ENCODE data around the gene HOXA1. TPM values are rescaled to one million over a fixed set of nuclear protein-coding genes. Genes with fewer than 3 reads are reported as not detected.

HOXA1 gene
- total and polyA plus RNA-seq, 2 donors from 2014 or later = 1.1 to 2.4 TPM

- Histone ChIP-seq H3K9ac (ENCODE audit: low read length in 3 of 3) (peak overlapping the region in 2 of 3 donors; percentile 92 to 94), H3K9me3 (ENCODE audit: control insufficient read depth in 2 of 3, insufficient read depth in 1 of 3, low read length in 3 of 3) (no peaks in the 10 kb centered on the region), H3K4me1 (ENCODE audit: control insufficient read depth in 2 of 3, insufficient read depth in 2 of 3, low read depth in 1 of 3, low read length in 3 of 3) (peaks cover 10 to 18% (median 13%) of the 10 kb centered on the region in 3 donors), H3K4me3 (ENCODE audit: low read length in 3 of 3) (peak overlapping the region; percentile 65 to 94 (median 69)), H3K27ac (ENCODE audit: low read depth in 2 of 2, low read length in 2 of 2) (peak overlapping the region; percentile 96 to 97), H3K27me3 (ENCODE audit: control insufficient read depth, insufficient read depth, low read length) (no peaks in the 10 kb centered on the region), H3K36me3 (ENCODE audit: control insufficient read depth in 2 of 3, insufficient read depth in 3 of 3, low read length in 3 of 3) (peaks cover 0 to 5% (median 5%) of the 10 kb centered on the region in 3 donors)
- TF ChIP-seq CTCF (IDR thresholded peaks at IDR 0.05; ENCODE audit: borderline replicate concordance, extremely low read depth, insufficient read depth) = no peak
- intact Hi-C loops (cut with DNase I) = no loop called here
- no peak for FAIRE-seq
- DNase-seq = peak in 1 of 5 donors; percentile 52
Observed at GRCh38 chr7:27112361-27112760, 16.6 kb upstream of the HOXA1 start.

GRCh38 chr7:27111751-27112277, 16.0 kb upstream of the HOXA1 start:
- H3K4me1 ChIP-seq (ENCODE audit: control insufficient read depth in 2 of 3, insufficient read depth in 2 of 3, low read depth in 1 of 3, low read length in 3 of 3) = peaks cover 10 to 16% (median 13%) of the 10 kb centered on the region in 3 donors
- H3K27me3 ChIP-seq (ENCODE audit: control insufficient read depth, insufficient read depth, low read length) = no peaks in the 10 kb centered on the region
- peak overlapping the region; percentile 85 to 97 for H3K27ac ChIP-seq (ENCODE audit: low read depth in 2 of 2, low read length in 2 of 2)
- H3K9ac ChIP-seq (ENCODE audit: low read length in 3 of 3) = peak overlapping the region in 2 of 3 donors; percentile 92 to 94
- TF ChIP-seq CTCF (IDR thresholded peaks at IDR 0.05; ENCODE audit: borderline replicate concordance, extremely low read depth, insufficient read depth) = no peak
- H3K9me3 ChIP-seq (ENCODE audit: control insufficient read depth in 2 of 3, insufficient read depth in 1 of 3, low read length in 3 of 3) = no peaks in the 10 kb centered on the region
- peaks cover 0 to 5% (median 4%) of the 10 kb centered on the region in 3 donors for H3K36me3 ChIP-seq (ENCODE audit: control insufficient read depth in 2 of 3, insufficient read depth in 3 of 3, low read length in 3 of 3)
- intact Hi-C loops (cut with DNase I) = no loop called here
- peak overlapping the region in 2 of 3 donors; percentile 69 to 94 for H3K4me3 ChIP-seq (ENCODE audit: low read length in 3 of 3)
- DNase-seq (peak in 3 of 5 donors; percentile 66 to 93 (median 92)), FAIRE-seq (no peak)

- FAIRE-seq (no peak), DNase-seq (peak in 4 of 5 donors; percentile 51 to 68 (median 56))
- Histone ChIP-seq H3K9me3 (ENCODE audit: control insufficient read depth in 2 of 3, insufficient read depth in 1 of 3, low read length in 3 of 3) (no peaks in the 10 kb centered on the region), H3K4me3 (ENCODE audit: low read length in 3 of 3) (peak overlapping the region in 2 of 3 donors; percentile 26 to 69), H3K9ac (ENCODE audit: low read length in 3 of 3) (peak overlapping the region in 2 of 3 donors; percentile 92 to 94), H3K4me1 (ENCODE audit: control insufficient read depth in 2 of 3, insufficient read depth in 2 of 3, low read depth in 1 of 3, low read length in 3 of 3) (peaks cover 10 to 17% (median 13%) of the 10 kb centered on the region in 3 donors), H3K36me3 (ENCODE audit: control insufficient read depth in 2 of 3, insufficient read depth in 3 of 3, low read length in 3 of 3) (peaks cover 0 to 5% (median 4%) of the 10 kb centered on the region in 3 donors), H3K27me3 (ENCODE audit: control insufficient read depth, insufficient read depth, low read length) (no peaks in the 10 kb centered on the region), H3K27ac (ENCODE audit: low read depth in 2 of 2, low read length in 2 of 2) (peak overlapping the region; percentile 85 to 97)
- intact Hi-C loops (cut with DNase I) = no loop called here
- no peak for TF ChIP-seq CTCF (IDR thresholded peaks at IDR 0.05; ENCODE audit: borderline replicate concordance, extremely low read depth, insufficient read depth)
Observed at GRCh38 chr7:27111042-27111750, 15.4 kb upstream of the HOXA1 start.

Measured in kidney (tissue), 14 donors.